Hepatocyte (in vitro differentiated cells): ENCODE results near the gene ABCA13.

Experiments
- CTCF ChIP-seq: fragments of 200-600 bp; sonication (generic); IDR thresholded peaks from 2 replicates; pipeline ENCODE4 v1.5.1; 2016; ENCODE audit warnings: antibody characterized with exemption, mild to moderate bottlenecking; ENCODE audit not compliant: poor library complexity
- EZH2 ChIP-seq: fragments of 200-600 bp; sonication (generic); IDR thresholded peaks from 2 replicates; pipeline ENCODE4 v1.6.1; 2016; ENCODE audit warnings: antibody characterized with exemption, mild to moderate bottlenecking, borderline replicate concordance

GRCh38 chr7:48446721-48447120 lies 275.5 kb downstream of the ABCA13 start:
- TF ChIP-seq CTCF (no peak), EZH2 (no peak)
